ENCODE data around the gene MYB.

Gene MYB

GRCh38 chr6:135189344-135189743 is 8.2 kb downstream of the MYB start:
- no peak for DNase-seq

DNA sequence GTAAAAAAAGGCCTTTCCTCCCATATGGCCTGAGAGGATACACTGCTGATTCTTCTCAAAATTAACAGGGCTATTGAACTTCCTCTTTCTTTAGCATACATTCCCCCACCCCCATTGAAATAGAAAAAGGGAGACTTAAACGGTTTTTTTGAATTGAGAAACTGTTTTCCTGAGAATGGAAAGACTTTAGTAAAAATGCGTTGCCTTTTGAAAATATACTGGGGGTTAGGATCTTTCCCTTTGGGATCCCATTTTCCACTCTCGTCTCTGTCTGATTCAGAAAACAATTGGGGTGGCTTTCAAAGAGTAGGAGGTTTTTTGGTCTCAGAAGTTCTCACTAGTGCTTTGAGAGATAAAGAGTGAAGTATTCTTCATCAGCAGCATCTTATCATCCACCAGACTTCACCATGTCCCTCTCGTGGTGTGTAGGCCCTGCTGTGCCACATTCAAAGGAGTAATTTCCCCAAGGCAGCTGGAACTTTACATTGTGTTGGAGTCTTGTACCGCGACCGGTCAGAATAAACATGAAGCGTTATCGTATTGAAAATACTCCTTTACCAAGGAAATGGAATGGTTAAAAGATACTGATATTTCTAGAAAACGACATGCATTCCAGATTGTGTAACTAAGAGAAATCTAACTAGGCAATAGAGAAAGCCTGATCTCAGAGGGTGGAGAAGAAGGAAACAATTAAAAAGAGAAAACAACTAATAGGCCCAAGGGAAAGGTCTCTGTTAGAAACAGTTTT is 10.6 kb downstream of the MYB start:
- DNase-seq: no peak

GRCh38 chr6:135192256-135193174 is 11.4 kb downstream of the MYB start:
- DNase-seq: no peak

DNA sequence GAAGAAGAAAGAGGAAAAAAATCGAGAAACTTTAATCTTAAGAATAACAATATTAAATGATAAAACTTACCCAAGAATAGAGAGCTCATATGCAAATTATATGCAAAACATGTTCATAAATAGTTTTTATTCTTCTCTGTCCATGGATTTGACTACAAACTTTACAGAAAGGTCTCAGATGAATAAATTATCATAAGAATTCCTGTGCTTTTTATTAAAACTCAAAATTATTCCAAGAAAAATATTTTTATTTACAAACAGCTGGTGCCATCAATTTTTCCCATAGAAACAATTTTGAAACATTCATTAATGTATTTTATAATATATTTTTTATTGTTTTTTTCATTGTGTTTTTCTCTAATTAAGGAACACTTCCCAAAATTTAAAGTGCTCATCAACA is 12.1 kb downstream of the MYB start:
- no peak for DNase-seq

DNA sequence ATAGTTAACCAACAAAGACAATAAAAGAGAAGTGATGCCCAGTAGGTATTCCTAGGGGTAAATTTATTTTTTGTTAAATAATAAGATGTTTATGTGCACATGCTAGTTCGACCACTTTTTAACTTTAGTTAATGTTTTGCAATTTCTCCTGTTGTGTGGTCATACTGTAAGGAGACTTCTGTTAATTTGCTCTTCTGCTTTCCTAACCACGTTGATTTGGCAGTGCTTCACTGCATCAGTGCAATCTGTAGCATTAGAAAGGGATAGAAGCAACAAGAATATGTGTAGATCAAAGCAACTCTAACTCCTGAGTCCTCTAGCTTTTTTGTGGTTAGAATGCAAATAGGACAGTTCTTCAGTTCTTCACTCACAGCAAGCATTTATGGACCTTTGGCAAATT is 13.9 kb downstream of the MYB start:
- no peak for DNase-seq

GRCh38 chr6:135195522-135195921 is 14.4 kb downstream of the MYB start:
- DNase-seq: no peak

DNA sequence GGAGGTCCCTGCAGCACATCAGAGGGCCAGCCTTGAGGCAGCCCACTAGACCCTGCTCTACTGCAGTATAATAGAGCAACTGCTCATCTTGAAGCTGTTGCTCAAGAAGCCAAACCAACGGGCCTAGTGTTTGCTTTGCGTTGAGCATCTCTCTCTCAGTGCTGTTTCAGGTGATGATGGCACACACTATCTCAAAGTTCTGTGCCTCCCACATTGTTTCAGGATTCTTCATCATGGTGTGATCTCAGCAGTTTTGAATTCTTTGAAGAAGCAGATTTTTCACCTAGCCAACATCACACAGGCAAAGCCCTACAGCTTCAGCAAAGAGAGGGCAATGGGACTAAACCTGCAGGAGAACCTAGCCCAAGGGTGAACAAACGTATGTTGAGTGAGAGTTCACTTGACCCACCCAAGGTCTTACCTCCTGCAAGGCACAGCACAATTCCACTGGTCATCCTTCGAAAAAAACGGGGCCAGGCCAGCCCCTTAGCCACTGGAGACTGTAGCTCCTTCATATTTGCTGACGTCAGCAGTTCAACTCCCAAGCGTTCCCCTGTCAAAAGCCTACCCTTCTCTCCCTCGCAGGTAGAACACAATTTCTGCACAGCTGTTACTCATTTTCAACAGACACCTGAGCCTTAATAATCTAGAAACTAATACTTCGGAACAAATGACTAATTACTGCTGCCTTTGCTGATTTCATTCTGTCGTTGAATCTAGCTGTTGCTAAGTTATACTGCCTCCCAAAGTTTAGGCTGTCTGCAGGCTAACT is 15.8 kb downstream of the MYB start:
- DNase-seq: no peak

GRCh38 chr6:135202836-135203235 is 21.7 kb downstream of the MYB start:
- peak; percentile 24 for DNase-seq

- DNase-seq: no peak
Measured at GRCh38 chr6:135204951-135205350, 23.8 kb downstream of the MYB start.

DNA sequence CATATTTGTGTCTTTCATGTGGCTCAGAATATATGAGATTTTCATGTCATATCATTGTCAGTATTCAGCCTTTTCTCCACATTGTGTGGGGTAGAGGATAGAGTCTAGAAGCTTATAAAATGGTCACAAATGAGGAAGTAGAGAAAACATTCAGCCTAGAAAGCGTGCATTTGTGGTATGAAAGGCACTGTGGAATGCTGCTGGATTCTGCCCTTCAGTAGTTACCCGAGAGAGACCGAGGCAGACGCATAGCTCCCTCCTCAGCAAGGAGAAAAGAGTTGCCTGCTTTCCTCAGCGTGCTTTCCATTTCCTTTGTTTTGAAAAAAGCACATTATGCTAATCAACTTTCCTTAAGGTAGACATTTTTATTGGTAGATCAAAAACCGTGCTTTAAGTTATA is 28.7 kb downstream of the MYB start:
- no peak for DNase-seq

DNA sequence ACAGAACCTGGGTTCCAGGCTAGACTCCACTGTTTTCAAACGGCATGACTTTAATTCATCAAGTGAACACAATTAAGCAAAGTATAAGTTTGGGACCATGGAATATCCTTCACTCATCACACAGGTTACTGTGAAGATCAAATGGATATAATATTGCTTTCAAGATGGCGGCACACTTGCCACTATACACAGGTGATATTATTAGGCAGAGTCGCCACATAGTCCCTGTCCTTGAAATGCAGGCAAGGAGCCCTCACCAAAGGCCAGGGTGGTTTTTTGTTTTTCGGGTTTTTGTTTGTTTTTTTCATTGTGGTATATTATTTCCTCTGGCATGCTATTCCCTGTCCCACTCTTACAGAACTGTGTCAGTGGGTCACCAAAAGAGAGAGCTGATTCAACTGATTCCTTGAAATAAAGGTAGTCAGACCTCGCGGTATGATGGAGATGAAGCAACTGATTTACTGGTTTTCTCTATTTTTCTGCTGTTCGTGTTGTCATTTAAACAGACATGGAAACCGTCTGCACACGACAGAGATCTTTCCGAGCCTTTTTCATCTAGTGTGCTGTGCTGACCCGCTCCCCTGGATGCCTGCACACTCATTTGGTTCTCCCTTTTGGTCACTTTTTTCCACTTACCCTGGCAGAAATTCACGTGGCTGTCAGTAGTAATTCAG is 29.7 kb downstream of the MYB start:
- DNase-seq: no peak

- DNase-seq: no peak
Measured at GRCh38 chr6:135211306-135211702, 30.2 kb downstream of the MYB start.

- peak; percentile 90 for DNase-seq
Measured at GRCh38 chr6:135212020-135212806, 31.1 kb downstream of the MYB start.

DNA sequence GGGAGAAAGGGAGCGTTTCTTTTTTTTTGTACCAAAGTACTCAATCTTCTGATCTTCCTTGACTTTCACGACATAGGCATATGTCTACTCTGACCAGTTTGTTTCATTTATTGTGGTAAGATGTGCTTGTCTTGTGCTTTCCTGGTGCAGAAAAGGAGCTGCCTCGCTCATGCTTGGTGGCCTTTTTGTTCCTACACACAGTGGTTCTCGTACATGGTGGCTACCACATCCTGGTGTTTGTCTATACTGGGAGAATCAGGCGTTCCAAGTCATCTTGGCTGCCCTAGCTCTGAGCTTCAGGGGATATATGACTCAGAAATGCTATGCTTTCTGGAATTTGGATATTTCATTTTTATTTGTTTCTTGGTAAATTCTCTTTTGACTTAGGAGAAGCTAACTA is 31.8 kb downstream of the MYB start:
- DNase-seq: peak; percentile 80

- DNase-seq: no peak
Measured at GRCh38 chr6:135213616-135214015, 32.5 kb downstream of the MYB start.

DNA sequence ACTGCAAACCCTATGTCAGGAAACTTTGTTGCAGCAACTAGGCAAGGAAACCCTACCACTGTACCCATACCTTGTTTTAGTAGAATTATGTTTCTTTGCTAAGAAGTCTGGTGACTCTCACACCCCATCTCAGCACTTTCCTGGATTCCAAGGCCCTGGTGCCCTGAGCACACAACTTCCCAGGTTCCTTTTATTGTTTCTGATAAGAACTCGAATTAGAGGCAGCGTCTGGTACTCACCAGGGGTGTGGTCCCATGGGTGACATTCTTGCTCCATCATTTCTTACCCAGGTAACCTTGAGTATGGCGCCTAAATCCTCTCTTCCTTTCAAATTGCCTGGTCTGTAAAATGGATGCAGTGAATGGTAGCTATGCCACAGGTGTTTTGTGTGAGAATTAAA is 34.1 kb downstream of the MYB start:
- no peak for DNase-seq

DNA sequence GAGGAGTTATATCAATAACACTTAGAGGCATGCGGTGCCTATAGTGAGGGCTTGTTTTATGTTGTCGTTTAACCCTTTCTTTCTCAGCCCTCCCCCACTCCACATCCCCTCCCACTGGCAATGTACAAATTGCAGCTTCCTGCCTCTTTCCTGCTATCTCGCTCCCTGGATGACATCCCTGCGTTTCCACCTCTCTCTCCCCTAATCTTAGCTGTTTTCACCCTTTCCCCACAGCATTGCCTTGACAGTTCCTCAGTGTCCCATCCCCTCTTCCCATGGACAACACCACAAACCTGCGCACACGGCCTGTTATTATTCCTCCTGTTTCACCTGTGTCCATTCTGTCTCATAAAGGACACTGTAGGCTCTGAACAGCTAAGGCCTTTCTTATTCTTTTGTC is 34.5 kb downstream of the MYB start:
- no peak for DNase-seq

- DNase-seq: no peak
Measured at GRCh38 chr6:135217663-135218062, 36.6 kb downstream of the MYB start.

GRCh38 chr6:135219346-135219745 is 38.2 kb downstream of the MYB start:
- no peak for DNase-seq

DNA sequence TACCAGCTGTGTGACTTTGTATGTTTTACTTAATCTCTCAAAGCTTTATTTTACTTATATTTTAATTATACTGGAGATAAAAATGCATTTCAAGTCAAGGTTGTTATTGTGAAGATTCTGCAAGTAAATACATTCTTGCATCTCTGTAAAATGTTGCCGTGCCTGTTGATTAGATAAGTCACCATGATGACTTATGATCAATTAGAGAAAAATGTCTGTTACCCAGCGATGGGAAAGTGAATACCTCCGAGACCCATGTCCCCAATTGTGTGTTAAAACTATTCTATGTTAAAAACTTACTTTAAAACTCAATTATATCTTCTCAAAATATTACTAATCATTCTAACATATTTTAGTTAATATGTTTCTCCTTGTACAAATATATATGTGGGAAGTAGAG is 39.9 kb downstream of the MYB start:
- DNase-seq: no peak

GRCh38 chr6:135221505-135221904 is 40.4 kb downstream of the MYB start:
- no peak for DNase-seq

DNA sequence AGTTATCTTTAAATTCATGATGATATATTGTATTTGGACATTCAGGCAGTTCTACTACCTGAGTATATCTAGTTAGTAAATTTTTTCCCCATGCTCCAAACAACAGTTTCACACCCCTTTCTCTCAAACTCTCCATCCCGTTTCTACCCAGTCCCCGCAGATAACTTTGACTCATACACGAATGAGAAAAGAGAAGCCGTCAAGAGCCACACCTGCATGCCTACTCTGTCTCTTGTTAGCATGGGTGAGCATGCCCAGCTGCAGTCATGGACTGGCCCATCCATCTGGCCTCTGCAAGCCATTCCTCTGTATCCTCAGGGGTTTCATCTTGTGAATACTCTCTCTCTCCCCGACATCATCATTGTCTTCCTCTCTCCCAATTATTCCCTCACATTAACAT is 41.5 kb downstream of the MYB start:
- no peak for DNase-seq

All from fibroblast of skin of right biceps (primary cell).